ENCODE results near the gene MICB. TPM values are rescaled to one million over a fixed set of nuclear protein-coding genes. Genes with fewer than 3 reads are reported as not detected.

The MICB gene
- polyA plus RNA-seq, 2 of the 4 experiments (the other 2 are of a cell fraction): 6.8 to 7.0 TPM

DNA sequence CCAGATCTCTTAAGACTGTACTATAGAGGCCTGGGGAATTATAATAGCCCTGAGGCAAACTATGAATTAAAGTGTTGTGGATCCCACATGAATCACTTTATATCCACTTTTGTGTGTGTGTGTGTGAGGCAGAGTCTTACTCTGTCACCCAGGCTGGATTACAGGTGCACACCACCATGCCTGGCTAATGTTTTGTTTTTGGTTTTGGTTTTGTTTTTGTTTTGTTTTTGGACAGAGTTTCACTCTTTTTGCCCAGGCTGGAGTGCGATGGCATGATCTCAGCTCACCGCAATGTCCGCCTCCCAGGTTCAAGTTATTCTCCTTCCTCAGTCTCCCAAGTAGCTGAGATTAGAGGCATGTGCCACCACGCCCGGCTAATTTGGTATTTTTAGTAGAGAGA lies 32.2 kb upstream of the MICB start:
- DNase-seq (ENCODE audit: low read depth in 1 of 2, low spot score in 1 of 2): no peak
- no peak for ATAC-seq
- WGBS (ENCODE audit: missing lambda C conversion rate): 83% methylated on average over 5 of the region's 5 CpGs
- peaks cover 7% of the 10 kb centered on the region for H3K4me1 ChIP-seq
- POLR2A ChIA-PET: interaction anchor here (0.6 kb wide), 1 partner anchor 662 kb away, joined by 5 read pairs; the partner anchor contains the start of gene ATF6B
- no peak overlapping the region for H3K4me3 ChIP-seq
- CTCF ChIA-PET: no interaction called here
- FAIRE-seq: no peak
- TF ChIP-seq ZSCAN20 (CRISPR knock-in tag; IDR thresholded peaks at IDR 0.05) (no peak), CHD4 (IDR thresholded peaks at IDR 0.05; ENCODE audit: borderline replicate concordance) (no peak)
- TF ChIP-seq, protein P1, sequence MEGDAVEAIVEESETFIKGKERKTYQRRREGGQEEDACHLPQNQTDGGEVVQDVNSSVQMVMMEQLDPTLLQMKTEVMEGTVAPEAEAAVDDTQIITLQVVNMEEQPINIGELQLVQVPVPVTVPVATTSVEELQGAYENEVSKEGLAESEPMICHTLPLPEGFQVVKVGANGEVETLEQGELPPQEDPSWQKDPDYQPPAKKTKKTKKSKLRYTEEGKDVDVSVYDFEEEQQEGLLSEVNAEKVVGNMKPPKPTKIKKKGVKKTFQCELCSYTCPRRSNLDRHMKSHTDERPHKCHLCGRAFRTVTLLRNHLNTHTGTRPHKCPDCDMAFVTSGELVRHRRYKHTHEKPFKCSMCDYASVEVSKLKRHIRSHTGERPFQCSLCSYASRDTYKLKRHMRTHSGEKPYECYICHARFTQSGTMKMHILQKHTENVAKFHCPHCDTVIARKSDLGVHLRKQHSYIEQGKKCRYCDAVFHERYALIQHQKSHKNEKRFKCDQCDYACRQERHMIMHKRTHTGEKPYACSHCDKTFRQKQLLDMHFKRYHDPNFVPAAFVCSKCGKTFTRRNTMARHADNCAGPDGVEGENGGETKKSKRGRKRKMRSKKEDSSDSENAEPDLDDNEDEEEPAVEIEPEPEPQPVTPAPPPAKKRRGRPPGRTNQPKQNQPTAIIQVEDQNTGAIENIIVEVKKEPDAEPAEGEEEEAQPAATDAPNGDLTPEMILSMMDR (IDR thresholded peaks at IDR 0.05): no peak
- H3K4me2 ChIP-seq: no peak overlapping the region
- no peaks in the 10 kb centered on the region for H3K9me3 ChIP-seq
- H3K27ac ChIP-seq: no peak overlapping the region

DNA sequence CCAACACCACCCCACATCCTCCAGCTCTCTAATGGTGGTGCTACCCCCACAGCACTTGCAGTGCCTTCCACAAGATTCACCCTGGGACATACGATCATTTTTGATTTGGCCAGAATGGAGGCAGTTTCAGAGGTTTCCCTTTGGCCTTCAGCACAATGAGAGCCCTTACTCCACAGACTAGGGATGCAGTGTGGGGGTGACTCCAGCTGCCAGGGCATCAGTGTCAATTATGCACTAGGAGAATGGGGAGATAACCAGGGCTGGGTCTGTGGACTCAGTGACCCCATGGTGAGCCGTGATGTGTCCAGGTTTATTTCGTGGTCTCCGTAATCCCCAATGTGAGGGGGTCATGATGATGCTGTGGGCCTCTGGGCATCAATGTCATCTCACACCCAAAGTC lies 31.5 kb upstream of the MICB start:
- TF ChIP-seq CBX2 (IDR thresholded peaks at IDR 0.05; ENCODE audit: borderline replicate concordance, low read depth) (no peak), ESRRA (IDR thresholded peaks at IDR 0.05; ENCODE audit: borderline replicate concordance, low read length) (no peak), PHF8 (IDR thresholded peaks at IDR 0.05; ENCODE audit: borderline replicate concordance, low read depth) (no peak), MAZ (IDR thresholded peaks at IDR 0.05; ENCODE audit: borderline replicate concordance, low read depth, low read length) (no peak), POLR2AphosphoS2 (conservative IDR thresholded peaks at IDR 0.05; ENCODE audit: low read length) (no peak), CBX8 (IDR thresholded peaks at IDR 0.05) (no peak), HDAC2 (IDR thresholded peaks at IDR 0.05) (no peak), NR3C1 (IDR thresholded peaks at IDR 0.05) (no peak), RARB (CRISPR knock-in tag; IDR thresholded peaks at IDR 0.05) (no peak), GATA3 (IDR thresholded peaks at IDR 0.05; ENCODE audit: borderline replicate concordance) (no peak)
- TF ChIP-seq, protein P2, sequence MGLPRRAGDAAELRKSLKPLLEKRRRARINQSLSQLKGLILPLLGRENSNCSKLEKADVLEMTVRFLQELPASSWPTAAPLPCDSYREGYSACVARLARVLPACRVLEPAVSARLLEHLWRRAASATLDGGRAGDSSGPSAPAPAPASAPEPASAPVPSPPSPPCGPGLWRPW (IDR thresholded peaks at IDR 0.05): no peak
- TF ChIP-seq, protein P1 (IDR thresholded peaks at IDR 0.05): no peak
- TF ChIP-seq, protein P3, sequence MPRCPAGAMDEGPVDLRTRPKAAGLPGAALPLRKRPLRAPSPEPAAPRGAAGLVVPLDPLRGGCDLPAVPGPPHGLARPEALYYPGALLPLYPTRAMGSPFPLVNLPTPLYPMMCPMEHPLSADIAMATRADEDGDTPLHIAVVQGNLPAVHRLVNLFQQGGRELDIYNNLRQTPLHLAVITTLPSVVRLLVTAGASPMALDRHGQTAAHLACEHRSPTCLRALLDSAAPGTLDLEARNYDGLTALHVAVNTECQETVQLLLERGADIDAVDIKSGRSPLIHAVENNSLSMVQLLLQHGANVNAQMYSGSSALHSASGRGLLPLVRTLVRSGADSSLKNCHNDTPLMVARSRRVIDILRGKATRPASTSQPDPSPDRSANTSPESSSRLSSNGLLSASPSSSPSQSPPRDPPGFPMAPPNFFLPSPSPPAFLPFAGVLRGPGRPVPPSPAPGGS (IDR thresholded peaks at IDR 0.05): no peak
- TF ChIP-seq, protein P4, sequence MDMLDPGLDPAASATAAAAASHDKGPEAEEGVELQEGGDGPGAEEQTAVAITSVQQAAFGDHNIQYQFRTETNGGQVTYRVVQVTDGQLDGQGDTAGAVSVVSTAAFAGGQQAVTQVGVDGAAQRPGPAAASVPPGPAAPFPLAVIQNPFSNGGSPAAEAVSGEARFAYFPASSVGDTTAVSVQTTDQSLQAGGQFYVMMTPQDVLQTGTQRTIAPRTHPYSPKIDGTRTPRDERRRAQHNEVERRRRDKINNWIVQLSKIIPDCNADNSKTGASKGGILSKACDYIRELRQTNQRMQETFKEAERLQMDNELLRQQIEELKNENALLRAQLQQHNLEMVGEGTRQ (IDR thresholded peaks at IDR 0.05): no peak
- H3K27ac ChIP-seq: no peak overlapping the region
- H3K4me3 ChIP-seq: no peak overlapping the region
- FAIRE-seq: no peak
- ChIA-PET POLR2A (interaction anchor here (0.6 kb wide), 2 partner anchors 158 to 662 kb away, joined by 3 to 5 read pairs; partner anchors contain the start of gene ATF6B), CTCF (no interaction called here)
- 43% methylated on average over 4 of the region's 4 CpGs for WGBS (ENCODE audit: missing lambda C conversion rate)
- ATAC-seq: no peak
- DNase-seq (ENCODE audit: low read depth in 1 of 2, low spot score in 1 of 2): no peak
- H3K4me2 ChIP-seq: no peak overlapping the region
- no peaks in the 10 kb centered on the region for H3K9me3 ChIP-seq
- peaks cover 7% of the 10 kb centered on the region for H3K4me1 ChIP-seq

DNA sequence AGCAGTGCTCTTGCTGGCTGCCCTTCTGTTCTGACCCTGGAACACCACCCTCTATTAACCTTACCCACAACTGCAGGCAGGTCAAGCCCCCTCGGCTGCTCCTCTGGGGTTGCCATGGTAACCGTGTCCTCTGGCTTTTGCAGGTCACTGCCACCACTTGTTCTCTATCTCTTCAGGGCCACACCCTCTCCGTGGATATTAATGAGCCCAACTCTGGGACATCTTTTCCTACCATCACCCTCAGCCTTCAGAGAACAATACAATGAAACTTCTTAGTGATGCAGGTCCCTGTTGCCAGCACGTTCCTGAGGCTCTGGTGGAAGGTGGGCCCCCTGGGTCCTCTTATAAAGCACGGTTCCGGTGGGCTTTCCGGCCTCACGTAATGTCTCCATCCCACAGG lies 30.8 kb upstream of the MICB start:
- no peaks in the 10 kb centered on the region for H3K9me3 ChIP-seq
- TF ChIP-seq ESRRA (IDR thresholded peaks at IDR 0.05; ENCODE audit: borderline replicate concordance, low read length) (no peak), KDM1A (IDR thresholded peaks at IDR 0.05; ENCODE audit: low read depth) (no peak), EHF (CRISPR knock-in tag; IDR thresholded peaks at IDR 0.05) (no peak), MAZ (IDR thresholded peaks at IDR 0.05; ENCODE audit: borderline replicate concordance, low read depth, low read length) (no peak), POLR2A (IDR thresholded peaks at IDR 0.05; ENCODE audit: low read length) (no peak), FOSL2 (IDR thresholded peaks at IDR 0.05) (no peak), FOSL2 (CRISPR knock-in tag; IDR thresholded peaks at IDR 0.05) (no peak), CHD2 (IDR thresholded peaks at IDR 0.05; ENCODE audit: low read length, partially characterized antibody) (no peak), TFCP2L1 (CRISPR knock-in tag; IDR thresholded peaks at IDR 0.05) (no peak)
- TF ChIP-seq, protein P1 (IDR thresholded peaks at IDR 0.05): no peak
- TF ChIP-seq, protein P4 (IDR thresholded peaks at IDR 0.05): no peak
- TF ChIP-seq, protein P5, sequence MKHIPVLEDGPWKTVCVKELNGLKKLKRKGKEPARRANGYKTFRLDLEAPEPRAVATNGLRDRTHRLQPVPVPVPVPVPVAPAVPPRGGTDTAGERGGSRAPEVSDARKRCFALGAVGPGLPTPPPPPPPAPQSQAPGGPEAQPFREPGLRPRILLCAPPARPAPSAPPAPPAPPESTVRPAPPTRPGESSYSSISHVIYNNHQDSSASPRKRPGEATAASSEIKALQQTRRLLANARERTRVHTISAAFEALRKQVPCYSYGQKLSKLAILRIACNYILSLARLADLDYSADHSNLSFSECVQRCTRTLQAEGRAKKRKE (CRISPR knock-in tag; IDR thresholded peaks at IDR 0.05; ENCODE audit: low read depth): no peak

More for the DNA sequence above, 30.8 kb upstream of the MICB start:
- DNase-seq (ENCODE audit: low read depth in 1 of 2, low spot score in 1 of 2) (no peak), FAIRE-seq (no peak), ATAC-seq (no peak)
- no peak overlapping the region for H3K4me3 ChIP-seq
- WGBS (ENCODE audit: missing lambda C conversion rate): 48% methylated on average over 8 of the region's 8 CpGs
- H3K4me1 ChIP-seq: peaks cover 6% of the 10 kb centered on the region
- no peak overlapping the region for H3K4me2 ChIP-seq
- ChIA-PET POLR2A (no interaction called here), CTCF (interaction anchor here (1.4 kb wide), 1 partner anchor 10 kb away, joined by 3 read pairs; no protein-coding TSS in a partner anchor)
- no peak overlapping the region for H3K27ac ChIP-seq

Data from A549 (cell line).